Measurements from ENCODE around the gene LARP6. TPM values are rescaled to one million over a fixed set of nuclear protein-coding genes. Genes with fewer than 3 reads are reported as not detected.

The LARP6 gene
- total and polyA plus RNA-seq, 2 experiments from 2014 or later = 20.0 to 22.4 TPM

GRCh38 chr15:70892912-70893560 lies 39.1 kb upstream of the LARP6 start:
- peak; percentile 6; the same call in 2 of the 3 replicates for ATAC-seq
- peak overlapping the region; percentile 88 for H2AFZ ChIP-seq
- no peaks in the 10 kb centered on the region for H3K9me2 ChIP-seq (ENCODE audit: insufficient read depth)
- peaks cover 13% of the 10 kb centered on the region; the same call in 1 of the 2 replicates for H3K4me1 ChIP-seq (ENCODE audit: insufficient read depth)
- peak overlapping the region; percentile 66 for H3K4me3 ChIP-seq
- H3K27ac ChIP-seq (ENCODE audit: low read depth) = peak overlapping the region; percentile 64; the same call in 1 of the 2 replicates
- no peak for TF ChIP-seq EZH2phosphoT487 (IDR thresholded peaks at IDR 0.05; ENCODE audit: unreplicated experiment)
- no peak for TF ChIP-seq ZNF114 (CRISPR knock-in tag; IDR thresholded peaks at IDR 0.05)
- TF ChIP-seq CTCF (conservative IDR thresholded peaks at IDR 0.05; ENCODE audit: low read depth in 2 of 2) = peak; percentile 25 to 31; a peak in 2 of 4 replicates
- H3K4me2 ChIP-seq = peak overlapping the region; percentile 79
- Mint-ChIP-seq H3K9me3 (no peaks in the 10 kb centered on the region), H3K4me1 (peaks cover 14% of the 10 kb centered on the region), H3K27ac (peak overlapping the region; percentile 96), H3K27me3 (ENCODE audit: insufficient read depth, low read depth, poor library complexity) (peaks cover 5% of the 10 kb centered on the region), H3K36me3 (ENCODE audit: low read depth) (no peaks in the 10 kb centered on the region; the same call in 2 of the 3 replicates), H3K4me3 (peak overlapping the region; percentile 92)
- H3K27me3 ChIP-seq (ENCODE audit: insufficient read depth) = no peaks in the 10 kb centered on the region
- no peaks in the 10 kb centered on the region for H3F3A ChIP-seq (replicated peaks; ENCODE audit: low read depth)
- H4K20me1 ChIP-seq (replicated peaks; ENCODE audit: insufficient read depth) = no peaks in the 10 kb centered on the region
- no peak for DNase-seq (ENCODE audit: low spot score)
- peaks cover 17% of the 10 kb centered on the region for H3K79me2 ChIP-seq (replicated peaks; ENCODE audit: insufficient read depth)
- no peaks in the 10 kb centered on the region for H3K36me3 ChIP-seq (ENCODE audit: insufficient read depth)

GRCh38 chr15:70892002-70892911 lies 38.3 kb upstream of the LARP6 start, which contains the start of the genes LRRC49 and THAP10:
Gene LRRC49 (plus strand): TSS chr15:70892826. CDS start chr15:70892895, 69 bp downstream.
Gene THAP10 (minus strand): TSS chr15:70892433. CDS start chr15:70892272, 161 bp downstream.
- H3K27ac ChIP-seq (ENCODE audit: low read depth) = peak within 1 kb of the TSS; percentile 64
- H3K4me1 ChIP-seq (ENCODE audit: insufficient read depth) = peaks cover 13% of the 10 kb centered on the region; the same call in 1 of the 2 replicates
- DNase-seq (ENCODE audit: low spot score) (peak; percentile 96), ATAC-seq (peak; percentile 96)
- H3K27me3 ChIP-seq (ENCODE audit: insufficient read depth) = no peaks in the 10 kb centered on the region
- H3K79me2 ChIP-seq (replicated peaks; ENCODE audit: insufficient read depth) = peaks cover 17% of the 10 kb centered on the region
- no peaks in the 10 kb centered on the region for H4K20me1 ChIP-seq (replicated peaks; ENCODE audit: insufficient read depth)
- no peaks in the 10 kb centered on the region for H3K9me3 Mint-ChIP-seq
- no peaks in the 10 kb centered on the region for H3F3A ChIP-seq (replicated peaks; ENCODE audit: low read depth)
- peaks cover 5% of the 10 kb centered on the region for H3K27me3 Mint-ChIP-seq (ENCODE audit: insufficient read depth, low read depth, poor library complexity)
- no peaks in the 10 kb centered on the region; the same call in 2 of the 3 replicates for H3K36me3 Mint-ChIP-seq (ENCODE audit: low read depth)
- peak within 1 kb of the TSS; percentile 96 for H3K27ac Mint-ChIP-seq
- peak within 1 kb of the TSS; percentile 92 for H3K4me3 Mint-ChIP-seq
- H3K9me2 ChIP-seq (ENCODE audit: insufficient read depth) = no peaks in the 10 kb centered on the region
- no peaks in the 10 kb centered on the region for H3K36me3 ChIP-seq (ENCODE audit: insufficient read depth)
- H3K4me1 Mint-ChIP-seq = peaks cover 14% of the 10 kb centered on the region
- peak within 1 kb of the TSS; percentile 66 for H3K4me3 ChIP-seq
- no peak for TF ChIP-seq NANOG (IDR thresholded peaks at IDR 0.05; ENCODE audit: borderline replicate concordance)
- peak; percentile 73 for TF ChIP-seq ETS1 (IDR thresholded peaks at IDR 0.05)
- TF ChIP-seq POLR2AphosphoS5 (IDR thresholded peaks at IDR 0.05; ENCODE audit: low read depth) = peak; percentile 83
- no peak for TF ChIP-seq CTCF (conservative IDR thresholded peaks at IDR 0.05; ENCODE audit: low read depth in 2 of 2)
- TF ChIP-seq CREB1 (CRISPR knock-in tag; IDR thresholded peaks at IDR 0.05; ENCODE audit: low read depth) = peak; percentile 56
- H3K4me2 ChIP-seq = peak within 1 kb of the TSS; percentile 79
- peak within 1 kb of the TSS; percentile 88 for H2AFZ ChIP-seq

All from GM23338 (cell line).